Measurements from ENCODE around the gene OSMR.

OSMR gene

GRCh38 chr5:38938973-38939372 is 93.2 kb downstream of the OSMR start:
- no peaks in the 10 kb centered on the region for H3K9me3 ChIP-seq (ENCODE audit: control insufficient read depth, insufficient read depth, low read length)
- no peak overlapping the region for H3K9ac ChIP-seq (ENCODE audit: low read depth, low read length)
- no peaks in the 10 kb centered on the region; the same call in 1 of the 2 replicates for H3K36me3 ChIP-seq (ENCODE audit: insufficient read depth, low read length)
- H3K4me1 ChIP-seq (ENCODE audit: insufficient read depth, low read length): no peaks in the 10 kb centered on the region

GRCh38 chr5:38940230-38940858 is 94.5 kb downstream of the OSMR start:
- Histone ChIP-seq H3K9me3 (ENCODE audit: control insufficient read depth, insufficient read depth, low read length) (no peaks in the 10 kb centered on the region), H3K9ac (ENCODE audit: low read depth, low read length) (no peak overlapping the region), H3K4me1 (ENCODE audit: insufficient read depth, low read length) (no peaks in the 10 kb centered on the region), H3K36me3 (ENCODE audit: insufficient read depth, low read length) (0 out of 2 replicates have a peak, but pooled peaks cover 1% of the 10 kb centered on the region)

GRCh38 chr5:38941912-38942311 is 96.1 kb downstream of the OSMR start:
- 0 out of 2 replicates have a peak, but pooled peaks cover 3% of the 10 kb centered on the region for H3K36me3 ChIP-seq (ENCODE audit: insufficient read depth, low read length)
- no peaks in the 10 kb centered on the region for H3K9me3 ChIP-seq (ENCODE audit: control insufficient read depth, insufficient read depth, low read length)
- no peaks in the 10 kb centered on the region for H3K4me1 ChIP-seq (ENCODE audit: insufficient read depth, low read length)
- H3K9ac ChIP-seq (ENCODE audit: low read depth, low read length): no peak overlapping the region

- H3K36me3 ChIP-seq (ENCODE audit: insufficient read depth, low read length): 0 out of 2 replicates have a peak, but pooled peaks cover 5% of the 10 kb centered on the region
- H3K9me3 ChIP-seq (ENCODE audit: control insufficient read depth, insufficient read depth, low read length): no peaks in the 10 kb centered on the region
- no peaks in the 10 kb centered on the region for H3K4me1 ChIP-seq (ENCODE audit: insufficient read depth, low read length)
- no peak overlapping the region for H3K9ac ChIP-seq (ENCODE audit: low read depth, low read length)
Measured at GRCh38 chr5:38944282-38944681, 98.5 kb downstream of the OSMR start.

- no peak overlapping the region for H3K9ac ChIP-seq (ENCODE audit: low read depth, low read length)
- no peaks in the 10 kb centered on the region for H3K4me1 ChIP-seq (ENCODE audit: insufficient read depth, low read length)
- H3K9me3 ChIP-seq (ENCODE audit: control insufficient read depth, insufficient read depth, low read length): no peaks in the 10 kb centered on the region
- H3K36me3 ChIP-seq (ENCODE audit: insufficient read depth, low read length): peaks cover 13% of the 10 kb centered on the region; the same call in 1 of the 2 replicates
Measured at GRCh38 chr5:38948501-38948900, 102.7 kb downstream of the OSMR start.

- no peak overlapping the region for H3K9ac ChIP-seq (ENCODE audit: low read depth, low read length)
- H3K4me1 ChIP-seq (ENCODE audit: insufficient read depth, low read length): no peaks in the 10 kb centered on the region
- peaks cover 7% of the 10 kb centered on the region; the same call in 1 of the 2 replicates for H3K36me3 ChIP-seq (ENCODE audit: insufficient read depth, low read length)
- H3K9me3 ChIP-seq (ENCODE audit: control insufficient read depth, insufficient read depth, low read length): no peaks in the 10 kb centered on the region
Measured at GRCh38 chr5:38953426-38954012, 107.7 kb downstream of the OSMR start.

- H3K9ac ChIP-seq (ENCODE audit: low read depth, low read length): no peak overlapping the region
- H3K4me1 ChIP-seq (ENCODE audit: insufficient read depth, low read length): no peaks in the 10 kb centered on the region
- no peaks in the 10 kb centered on the region for H3K36me3 ChIP-seq (ENCODE audit: insufficient read depth, low read length)
- H3K9me3 ChIP-seq (ENCODE audit: control insufficient read depth, insufficient read depth, low read length): no peaks in the 10 kb centered on the region
Measured at GRCh38 chr5:38961691-38962090, 115.9 kb downstream of the OSMR start.

GRCh38 chr5:38968665-38969064 is 122.9 kb downstream of the OSMR start:
- no peak overlapping the region for H3K9ac ChIP-seq (ENCODE audit: low read depth, low read length)
- H3K4me1 ChIP-seq (ENCODE audit: insufficient read depth, low read length): no peaks in the 10 kb centered on the region
- H3K9me3 ChIP-seq (ENCODE audit: control insufficient read depth, insufficient read depth, low read length): no peaks in the 10 kb centered on the region
- H3K36me3 ChIP-seq (ENCODE audit: insufficient read depth, low read length): no peaks in the 10 kb centered on the region

- Histone ChIP-seq H3K9me3 (ENCODE audit: control insufficient read depth, insufficient read depth, low read length) (no peaks in the 10 kb centered on the region), H3K4me1 (ENCODE audit: insufficient read depth, low read length) (peaks cover 8% of the 10 kb centered on the region; the same call in 1 of the 2 replicates), H3K9ac (ENCODE audit: low read depth, low read length) (no peak overlapping the region), H3K36me3 (ENCODE audit: insufficient read depth, low read length) (no peaks in the 10 kb centered on the region; the same call in 1 of the 2 replicates)
Measured at GRCh38 chr5:38978036-38978435, 132.2 kb downstream of the OSMR start.

GRCh38 chr5:38979535-38979934 is 133.7 kb downstream of the OSMR start:
- Histone ChIP-seq H3K9ac (ENCODE audit: low read depth, low read length) (no peak overlapping the region), H3K36me3 (ENCODE audit: insufficient read depth, low read length) (no peaks in the 10 kb centered on the region), H3K9me3 (ENCODE audit: control insufficient read depth, insufficient read depth, low read length) (no peaks in the 10 kb centered on the region), H3K4me1 (ENCODE audit: insufficient read depth, low read length) (peaks cover 8% of the 10 kb centered on the region; the same call in 1 of the 2 replicates)

Data from ES-I3 (cell line).